Bronchial epithelial cell (primary cell): Measurements from ENCODE around the gene PKDREJ. TPM values are rescaled to one million over a fixed set of nuclear protein-coding genes. Genes with fewer than 3 reads are reported as not detected.
"Not testable (repeated sequence)": the region's sequence is repeated elsewhere in the genome, so short reads cannot be mapped to it uniquely, and the experiment has no call there.

Source experiments
- DNase-seq: peaks from one replicate; pipeline ENCODE4 v3.0.0-alpha.2; 2010; ENCODE audit warnings: low read depth
- FAIRE-seq: peaks from 2 replicates; lab custom pipeline; 2011; peaks lifted over from hg19 to GRCh38; lab: Jason Lieb, UNC
- H3K27me3 ChIP-seq: 2 replicates; pipeline ENCODE4 v1.5.1; 2011; ENCODE audit warnings: low read length; ENCODE audit not compliant: control insufficient read depth, insufficient read depth
- H3K36me3 ChIP-seq: 2 replicates; pipeline ENCODE4 v1.5.1; 2011; ENCODE audit warnings: low read length; ENCODE audit not compliant: control insufficient read depth, insufficient read depth
- H3K4me3 ChIP-seq: 2 replicates; pipeline ENCODE4 v1.5.1; 2011; ENCODE audit warnings: mild to moderate bottlenecking, low read depth, low read length, control low read depth
- CTCF ChIP-seq: IDR thresholded peaks from 2 replicates; pipeline ENCODE4 v1.5.1; 2011; ENCODE audit warnings: mild to moderate bottlenecking, moderate library complexity, low read length, control low read depth, inconsistent platforms; ENCODE audit not compliant: insufficient read depth, severe bottlenecking
- total RNA-seq: library from RNA; depleted of rRNA; stranded (reverse); fragments of >200 nt; gene quantifications from 2 replicates; pipeline ENCODE4 v1.2.1, GENCODE V29; 2014

The PKDREJ gene
- total RNA-seq, 1 donor from 2014 or later, result not detected

- Histone ChIP-seq H3K27me3 (no peaks in the 10 kb centered on the region), H3K36me3 (peaks cover 5% of the 10 kb centered on the region), H3K4me3 (no peak overlapping the region)
- FAIRE-seq (no peak), DNase-seq (no peak)
- TF ChIP-seq CTCF, result no peak
Observed at GRCh38 chr22:46272762-46273431, 9.8 kb upstream of the PKDREJ start.

- H3K36me3 ChIP-seq, result peaks cover 5% of the 10 kb centered on the region
- DNase-seq (no peak), FAIRE-seq (no peak)
- TF ChIP-seq CTCF, result no peak
- no peaks in the 10 kb centered on the region for H3K27me3 ChIP-seq
- H3K4me3 ChIP-seq, result no peak overlapping the region
Observed at GRCh38 chr22:46272196-46272595, 9.1 kb upstream of the PKDREJ start.

GRCh38 chr22:46269564-46269963 is 6.4 kb upstream of the PKDREJ start:
- Histone ChIP-seq H3K27me3 (no peaks in the 10 kb centered on the region), H3K4me3 (no peak overlapping the region), H3K36me3 (peaks cover 3% of the 10 kb centered on the region)
- DNase-seq (no peak), FAIRE-seq (no peak)
- no peak for TF ChIP-seq CTCF

- DNase-seq (peak; percentile 26), FAIRE-seq (no peak)
- H3K27me3 ChIP-seq, result no peaks in the 10 kb centered on the region
Observed at GRCh38 chr22:46267431-46268279, 4.5 kb upstream of the PKDREJ start, which contains the start of gene TTC38. Gene TTC38, plus strand, starts transcription at chr22:46268008. Its CDS starts 32 bp downstream, at chr22:46268040.

GRCh38 chr22:46265627-46266026 is 2.5 kb upstream of the PKDREJ start:
- not testable (repeated sequence) for H3K36me3 ChIP-seq, H3K4me3 ChIP-seq, DNase-seq, FAIRE-seq, H3K27me3 ChIP-seq

More at GRCh38 chr22:46267431-46268279, 4.5 kb upstream of the PKDREJ start, which contains the start of gene TTC38:
- TF ChIP-seq CTCF, result no peak
- peak within 1 kb of the TSS; percentile 69 for H3K4me3 ChIP-seq
- no peaks in the 10 kb centered on the region for H3K36me3 ChIP-seq

GRCh38 chr22:46264520-46264919 is 1.4 kb upstream of the PKDREJ start:
- not testable (repeated sequence) for H3K4me3 ChIP-seq, FAIRE-seq, H3K27me3 ChIP-seq, H3K36me3 ChIP-seq, DNase-seq
